ENCODE results near the gene PER2. TPM values are rescaled to one million over a fixed set of nuclear protein-coding genes. Genes with fewer than 3 reads are reported as not detected.

The PER2 gene
- total RNA-seq, 1 donor, result 10.8 TPM

- no peak for DNase-seq (ENCODE audit: low read depth)
- TF ChIP-seq CTCF (IDR thresholded peaks at IDR 0.05; ENCODE audit: insufficient read depth, low read length), result no peak
Observed at GRCh38 chr2:238254095-238254723, 34.2 kb downstream of the PER2 start.

GRCh38 chr2:238252766-238253630 is 35.4 kb downstream of the PER2 start:
- H3K4me3 ChIP-seq (ENCODE audit: low read depth, low read length), result no peak overlapping the region
- TF ChIP-seq CTCF (IDR thresholded peaks at IDR 0.05; ENCODE audit: insufficient read depth, low read length), result no peak
- no peak for DNase-seq (ENCODE audit: low read depth)

More at GRCh38 chr2:238254095-238254723, 34.2 kb downstream of the PER2 start:
- H3K4me3 ChIP-seq (ENCODE audit: low read depth, low read length), result no peak overlapping the region

- no peak for DNase-seq (ENCODE audit: low read depth)
- H3K4me3 ChIP-seq (ENCODE audit: low read depth, low read length), result no peak overlapping the region
- TF ChIP-seq CTCF (IDR thresholded peaks at IDR 0.05; ENCODE audit: insufficient read depth, low read length), result no peak
Observed at GRCh38 chr2:238251986-238252385, 36.4 kb downstream of the PER2 start.

- H3K4me3 ChIP-seq (ENCODE audit: low read depth, low read length), result no peak overlapping the region
- no peak for TF ChIP-seq CTCF (IDR thresholded peaks at IDR 0.05; ENCODE audit: insufficient read depth, low read length)
- no peak for DNase-seq (ENCODE audit: low read depth)
Observed at GRCh38 chr2:238251331-238251730, 37.1 kb downstream of the PER2 start.

- no peak for DNase-seq (ENCODE audit: low read depth)
- no peak overlapping the region for H3K4me3 ChIP-seq (ENCODE audit: low read depth, low read length)
- no peak for TF ChIP-seq CTCF (IDR thresholded peaks at IDR 0.05; ENCODE audit: insufficient read depth, low read length)
Observed at GRCh38 chr2:238250896-238251295, 37.5 kb downstream of the PER2 start.

- no peak overlapping the region for H3K4me3 ChIP-seq (ENCODE audit: low read depth, low read length)
- DNase-seq (ENCODE audit: low read depth), result no peak
- no peak for TF ChIP-seq CTCF (IDR thresholded peaks at IDR 0.05; ENCODE audit: insufficient read depth, low read length)
Observed at GRCh38 chr2:238247841-238248453, 40.5 kb downstream of the PER2 start.

All from fibroblast of the aortic adventitia (primary cell).